Measurements from ENCODE around the gene SPOCK1.

The SPOCK1 gene

DNA sequence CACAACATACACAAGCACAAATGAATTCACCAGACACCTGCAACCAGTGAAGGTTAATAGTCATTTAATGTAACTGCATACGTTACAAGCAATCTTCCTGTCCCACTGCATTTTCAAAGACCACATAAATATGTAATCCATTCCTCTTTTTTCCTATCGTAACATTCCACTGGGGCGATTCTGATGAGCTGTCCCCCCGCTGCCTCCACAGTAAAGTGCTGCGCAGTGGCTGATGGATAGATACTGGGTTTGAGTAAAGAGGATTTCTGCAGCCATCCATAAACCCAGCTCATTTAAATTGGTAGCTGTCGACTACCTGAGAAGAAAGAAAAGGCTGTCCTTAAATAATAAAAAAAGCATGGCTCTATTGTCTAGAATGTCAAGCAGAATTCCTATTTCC is 181.1 kb downstream of the SPOCK1 start:
- H3K4me3 ChIP-seq (ENCODE audit: low read depth in 1 of 2, low read length in 2 of 2), result no peak overlapping the region
- H3K27ac ChIP-seq (ENCODE audit: low read depth, low read length), result no peak overlapping the region
- H3K4me1 ChIP-seq (ENCODE audit: insufficient read depth, low read length), result peaks cover 10% of the 10 kb centered on the region
- no peaks in the 10 kb centered on the region for H3K27me3 ChIP-seq (ENCODE audit: control insufficient read depth in 1 of 2, insufficient read depth in 2 of 2, low read length in 2 of 2)
- H3K9me3 ChIP-seq (ENCODE audit: low read length), result no peaks in the 10 kb centered on the region
- no peak overlapping the region for H3K9ac ChIP-seq (ENCODE audit: low read length)
- no peaks in the 10 kb centered on the region for H3K36me3 ChIP-seq (ENCODE audit: insufficient read depth, low read length)

DNA sequence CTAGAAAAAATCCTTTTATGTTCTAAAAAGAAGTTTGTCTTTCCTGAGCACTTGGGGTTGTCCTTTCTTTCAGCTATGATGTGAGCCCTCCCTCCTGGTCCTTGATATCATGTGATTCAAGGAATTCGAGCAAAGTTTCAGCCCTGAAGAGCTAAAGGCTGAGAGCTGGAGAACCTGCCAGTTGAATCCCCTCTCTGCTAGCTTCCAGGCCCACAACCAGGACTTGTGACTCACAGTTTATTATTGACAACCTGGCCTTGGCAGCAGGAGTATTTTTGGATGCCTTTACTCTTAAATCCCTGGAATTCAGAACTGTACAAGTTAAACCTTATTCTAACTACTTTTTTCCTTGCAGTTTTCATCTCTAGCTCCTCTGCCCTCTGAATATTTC is 182.8 kb downstream of the SPOCK1 start:
- peaks cover 10% of the 10 kb centered on the region for H3K4me1 ChIP-seq (ENCODE audit: insufficient read depth, low read length)

DNA sequence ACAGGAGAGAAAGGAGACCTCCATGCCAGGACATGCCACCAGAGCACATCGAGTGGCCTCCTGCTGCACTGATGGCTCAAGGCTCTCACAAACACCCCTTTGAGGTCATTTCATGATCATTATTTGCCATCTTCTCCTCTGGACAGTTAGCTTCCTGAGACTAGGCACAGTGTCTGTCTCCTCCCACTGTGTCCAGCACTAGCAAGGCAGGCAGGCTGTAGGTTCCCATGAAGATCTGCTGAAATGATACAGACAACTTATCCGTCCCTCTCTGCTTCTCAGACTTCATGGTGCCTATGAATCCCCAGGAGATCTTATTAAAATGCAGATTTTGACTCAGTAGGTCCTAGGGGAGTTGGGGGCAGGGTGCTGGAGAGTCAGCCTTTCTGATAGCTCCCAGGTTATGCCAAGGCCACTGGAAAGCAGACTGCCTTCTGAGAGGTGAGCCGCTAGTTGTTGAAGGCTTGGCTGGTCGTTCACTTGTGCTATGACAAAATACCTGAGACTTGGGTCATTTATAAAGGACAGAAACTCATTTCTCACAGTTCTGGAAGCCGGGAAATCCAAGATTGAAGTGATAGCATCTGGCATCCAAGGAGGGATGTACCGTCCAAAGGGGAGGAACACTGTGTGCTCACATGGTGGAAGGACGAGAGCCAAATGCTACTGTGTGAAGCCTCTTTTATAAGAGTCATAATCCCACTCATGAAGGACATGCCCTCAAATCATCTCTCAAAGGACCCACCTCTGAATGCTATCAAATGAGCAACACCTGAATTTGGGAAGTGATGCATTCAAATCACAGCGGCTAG is 183.4 kb downstream of the SPOCK1 start:
- Histone ChIP-seq H3K36me3 (ENCODE audit: insufficient read depth, low read length) (no peaks in the 10 kb centered on the region), H3K9ac (ENCODE audit: low read length) (no peak overlapping the region), H3K27me3 (ENCODE audit: control insufficient read depth in 1 of 2, insufficient read depth in 2 of 2, low read length in 2 of 2) (no peaks in the 10 kb centered on the region), H3K4me1 (ENCODE audit: insufficient read depth, low read length) (peaks cover 12% of the 10 kb centered on the region), H3K9me3 (ENCODE audit: low read length) (no peaks in the 10 kb centered on the region), H3K27ac (ENCODE audit: low read depth, low read length) (no peak overlapping the region), H3K4me3 (ENCODE audit: low read depth in 1 of 2, low read length in 2 of 2) (no peak overlapping the region)

More for the DNA sequence above, 182.8 kb downstream of the SPOCK1 start:
- Histone ChIP-seq H3K9me3 (ENCODE audit: low read length) (no peaks in the 10 kb centered on the region), H3K27ac (ENCODE audit: low read depth, low read length) (no peak overlapping the region), H3K4me3 (ENCODE audit: low read depth in 1 of 2, low read length in 2 of 2) (no peak overlapping the region), H3K36me3 (ENCODE audit: insufficient read depth, low read length) (no peaks in the 10 kb centered on the region), H3K27me3 (ENCODE audit: control insufficient read depth in 1 of 2, insufficient read depth in 2 of 2, low read length in 2 of 2) (no peaks in the 10 kb centered on the region), H3K9ac (ENCODE audit: low read length) (no peak overlapping the region)

DNA sequence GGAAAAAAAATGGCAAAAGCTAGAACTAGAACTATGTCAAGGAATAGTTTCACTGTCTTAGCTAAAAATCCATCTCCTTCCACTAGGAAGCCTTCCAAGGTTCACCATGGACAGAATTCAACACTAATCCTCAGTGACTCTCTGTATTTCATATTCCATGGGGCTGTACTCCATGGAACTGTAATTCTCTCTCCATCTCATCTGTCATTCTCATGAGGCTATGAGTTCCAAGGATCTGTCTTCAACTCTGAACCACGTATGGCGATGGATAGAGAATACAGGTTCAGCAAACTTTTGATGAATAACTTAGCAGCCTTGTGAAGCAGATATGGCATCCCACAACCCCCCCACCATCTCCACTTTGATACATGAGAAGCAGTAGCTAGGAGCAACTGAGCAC is 184.0 kb downstream of the SPOCK1 start:
- no peak overlapping the region for H3K27ac ChIP-seq (ENCODE audit: low read depth, low read length)
- no peaks in the 10 kb centered on the region for H3K9me3 ChIP-seq (ENCODE audit: low read length)

DNA sequence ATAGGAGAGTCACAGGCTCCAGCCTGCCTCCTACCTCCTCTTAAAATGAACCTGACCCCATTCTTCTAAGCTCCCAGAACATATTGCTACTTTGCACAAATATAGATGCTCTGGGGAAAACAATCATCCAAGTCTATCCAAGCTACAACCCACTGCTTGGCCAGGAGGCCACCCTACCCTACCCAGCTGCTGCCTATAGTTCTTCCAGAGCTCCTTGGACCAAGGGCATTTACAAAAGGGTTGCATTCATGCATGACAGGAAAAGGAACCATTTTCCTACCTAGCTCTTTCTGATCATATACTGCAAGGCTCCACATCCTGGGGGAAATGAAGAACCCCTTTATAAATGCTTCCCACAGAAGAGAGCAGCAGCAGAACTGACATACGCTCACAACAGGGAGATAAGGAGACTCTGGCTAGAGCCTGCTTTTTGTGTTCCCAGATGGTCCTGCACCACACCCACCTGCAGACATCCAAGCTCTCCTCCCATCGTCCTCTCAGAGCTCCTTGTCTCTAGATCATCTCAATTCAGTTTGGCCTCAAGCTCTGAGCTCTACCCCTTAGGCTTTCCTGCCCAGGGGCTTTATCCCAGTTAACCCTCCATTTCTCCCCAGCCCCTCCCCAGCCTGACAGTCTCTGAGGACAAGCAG is 185.5 kb downstream of the SPOCK1 start:
- H3K4me3 ChIP-seq (ENCODE audit: low read depth in 1 of 2, low read length in 2 of 2), result no peak overlapping the region
- H3K9ac ChIP-seq (ENCODE audit: low read length), result no peak overlapping the region
- H3K27ac ChIP-seq (ENCODE audit: low read depth, low read length), result no peak overlapping the region
- no peaks in the 10 kb centered on the region for H3K9me3 ChIP-seq (ENCODE audit: low read length)
- no peaks in the 10 kb centered on the region for H3K36me3 ChIP-seq (ENCODE audit: insufficient read depth, low read length)
- no peaks in the 10 kb centered on the region for H3K27me3 ChIP-seq (ENCODE audit: control insufficient read depth in 1 of 2, insufficient read depth in 2 of 2, low read length in 2 of 2)
- H3K4me1 ChIP-seq (ENCODE audit: insufficient read depth, low read length), result peaks cover 26% of the 10 kb centered on the region

More for the DNA sequence above, 184.0 kb downstream of the SPOCK1 start:
- peaks cover 15% of the 10 kb centered on the region for H3K4me1 ChIP-seq (ENCODE audit: insufficient read depth, low read length)
- no peak overlapping the region for H3K4me3 ChIP-seq (ENCODE audit: low read depth in 1 of 2, low read length in 2 of 2)
- H3K27me3 ChIP-seq (ENCODE audit: control insufficient read depth in 1 of 2, insufficient read depth in 2 of 2, low read length in 2 of 2), result no peaks in the 10 kb centered on the region
- H3K36me3 ChIP-seq (ENCODE audit: insufficient read depth, low read length), result no peaks in the 10 kb centered on the region
- no peak overlapping the region for H3K9ac ChIP-seq (ENCODE audit: low read length)

DNA sequence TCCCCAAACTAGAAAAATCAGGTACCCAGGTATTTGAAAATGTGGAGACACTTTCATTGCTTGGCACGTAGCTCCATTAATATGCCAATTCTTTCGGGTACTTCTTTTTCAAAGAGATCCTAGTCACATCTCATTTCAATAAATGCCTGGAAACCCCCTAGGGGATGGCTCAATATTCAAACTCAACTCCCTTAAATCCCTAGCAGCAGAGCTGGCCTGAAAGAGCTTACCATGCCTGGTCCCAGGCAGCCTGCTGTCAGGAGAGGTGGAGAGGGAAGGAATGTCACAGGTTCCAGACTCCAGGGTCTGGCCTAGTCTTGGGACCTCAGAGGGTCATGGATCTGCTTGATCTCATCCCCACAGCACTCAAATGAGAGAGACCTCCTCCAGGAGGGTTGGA is 187.1 kb downstream of the SPOCK1 start:
- Histone ChIP-seq H3K27ac (ENCODE audit: low read depth, low read length) (no peak overlapping the region), H3K36me3 (ENCODE audit: insufficient read depth, low read length) (no peaks in the 10 kb centered on the region), H3K4me3 (ENCODE audit: low read depth in 1 of 2, low read length in 2 of 2) (no peak overlapping the region), H3K9ac (ENCODE audit: low read length) (no peak overlapping the region), H3K9me3 (ENCODE audit: low read length) (no peaks in the 10 kb centered on the region), H3K27me3 (ENCODE audit: control insufficient read depth in 1 of 2, insufficient read depth in 2 of 2, low read length in 2 of 2) (no peaks in the 10 kb centered on the region), H3K4me1 (ENCODE audit: insufficient read depth, low read length) (peaks cover 35% of the 10 kb centered on the region)

DNA sequence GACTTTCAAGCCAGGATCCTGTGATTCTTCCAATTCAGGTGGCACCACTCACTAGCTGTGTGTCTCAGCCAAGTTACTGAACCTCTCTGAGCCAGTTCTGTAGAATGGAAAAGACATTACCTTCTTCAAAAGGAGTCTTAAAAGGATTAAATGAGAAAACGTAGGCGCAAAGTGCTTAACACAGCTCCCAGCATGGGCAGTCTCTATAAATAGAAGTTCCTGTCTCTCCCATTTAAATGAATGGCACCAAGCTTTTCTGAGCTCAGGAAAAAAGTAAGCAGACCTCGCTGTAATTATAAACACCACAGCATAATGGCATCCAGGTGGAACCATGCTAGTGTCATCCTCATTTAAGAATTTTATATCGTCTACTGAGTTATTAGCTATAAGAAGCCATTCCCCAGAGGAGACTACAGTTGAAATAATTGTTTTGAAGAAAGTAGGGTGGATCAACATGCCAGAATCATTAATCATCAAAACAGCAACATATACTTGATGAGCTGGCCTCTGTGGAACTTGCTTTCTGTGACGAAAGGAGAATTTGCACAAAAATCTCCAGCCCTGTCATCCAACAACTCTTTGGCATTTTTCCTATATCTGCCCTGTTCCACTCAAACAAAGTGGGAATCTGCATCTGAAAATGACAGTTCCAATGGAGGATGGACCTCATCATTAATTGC is 188.9 kb downstream of the SPOCK1 start:
- Histone ChIP-seq H3K4me1 (ENCODE audit: insufficient read depth, low read length) (peaks cover 30% of the 10 kb centered on the region), H3K36me3 (ENCODE audit: insufficient read depth, low read length) (no peaks in the 10 kb centered on the region), H3K9ac (ENCODE audit: low read length) (no peak overlapping the region), H3K4me3 (ENCODE audit: low read depth in 1 of 2, low read length in 2 of 2) (no peak overlapping the region), H3K27ac (ENCODE audit: low read depth, low read length) (no peak overlapping the region), H3K27me3 (ENCODE audit: control insufficient read depth in 1 of 2, insufficient read depth in 2 of 2, low read length in 2 of 2) (no peaks in the 10 kb centered on the region), H3K9me3 (ENCODE audit: low read length) (no peaks in the 10 kb centered on the region)

DNA sequence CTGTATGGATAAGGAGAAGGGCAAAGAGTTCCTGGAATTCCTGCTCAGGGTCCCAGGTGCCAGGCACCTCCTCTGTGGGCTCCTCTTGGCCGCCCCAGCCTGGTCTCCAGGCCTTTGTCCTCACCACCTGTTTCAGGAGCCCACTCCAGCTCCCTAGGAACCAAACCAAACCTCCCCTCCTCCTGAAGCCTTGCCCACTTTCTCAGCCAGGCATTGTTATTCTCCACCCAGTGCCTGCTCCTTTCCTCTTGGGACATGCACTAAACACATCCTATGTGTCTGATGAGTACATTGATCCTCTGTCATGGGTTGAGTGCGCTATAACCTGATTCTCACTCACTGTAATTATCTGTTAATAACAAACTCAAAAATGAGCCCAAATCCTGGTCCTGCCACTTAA is 189.8 kb downstream of the SPOCK1 start:
- no peak overlapping the region for H3K27ac ChIP-seq (ENCODE audit: low read depth, low read length)
- no peaks in the 10 kb centered on the region for H3K27me3 ChIP-seq (ENCODE audit: control insufficient read depth in 1 of 2, insufficient read depth in 2 of 2, low read length in 2 of 2)
- H3K36me3 ChIP-seq (ENCODE audit: insufficient read depth, low read length), result no peaks in the 10 kb centered on the region
- H3K9me3 ChIP-seq (ENCODE audit: low read length), result no peaks in the 10 kb centered on the region
- H3K4me1 ChIP-seq (ENCODE audit: insufficient read depth, low read length), result peaks cover 31% of the 10 kb centered on the region
- no peak overlapping the region for H3K9ac ChIP-seq (ENCODE audit: low read length)
- no peak overlapping the region for H3K4me3 ChIP-seq (ENCODE audit: low read depth in 1 of 2, low read length in 2 of 2)

DNA sequence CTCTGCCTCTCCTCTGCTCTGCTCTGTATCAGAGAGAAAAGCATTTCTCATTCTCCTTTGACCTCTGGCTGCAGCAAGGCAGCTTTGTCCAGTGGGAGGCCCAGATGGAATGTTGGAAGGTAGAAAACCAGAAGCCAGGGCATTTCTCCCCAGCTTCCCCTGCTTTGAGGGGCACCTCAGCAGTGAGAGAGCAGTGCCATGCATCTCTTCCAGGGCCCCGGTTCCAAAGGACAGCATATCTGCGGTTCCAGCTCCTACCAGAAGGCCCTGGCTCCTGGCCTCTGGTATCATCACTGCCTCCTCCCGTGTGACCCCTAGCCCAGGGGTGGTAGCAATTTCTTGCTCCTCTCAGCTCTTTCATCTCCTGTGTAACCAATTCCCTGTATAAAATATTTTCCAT is 190.8 kb downstream of the SPOCK1 start:
- Histone ChIP-seq H3K4me1 (ENCODE audit: insufficient read depth, low read length) (peaks cover 41% of the 10 kb centered on the region), H3K9me3 (ENCODE audit: low read length) (no peaks in the 10 kb centered on the region), H3K9ac (ENCODE audit: low read length) (no peak overlapping the region), H3K27me3 (ENCODE audit: control insufficient read depth in 1 of 2, insufficient read depth in 2 of 2, low read length in 2 of 2) (no peaks in the 10 kb centered on the region), H3K4me3 (ENCODE audit: low read depth in 1 of 2, low read length in 2 of 2) (no peak overlapping the region), H3K27ac (ENCODE audit: low read depth, low read length) (no peak overlapping the region), H3K36me3 (ENCODE audit: insufficient read depth, low read length) (no peaks in the 10 kb centered on the region)

DNA sequence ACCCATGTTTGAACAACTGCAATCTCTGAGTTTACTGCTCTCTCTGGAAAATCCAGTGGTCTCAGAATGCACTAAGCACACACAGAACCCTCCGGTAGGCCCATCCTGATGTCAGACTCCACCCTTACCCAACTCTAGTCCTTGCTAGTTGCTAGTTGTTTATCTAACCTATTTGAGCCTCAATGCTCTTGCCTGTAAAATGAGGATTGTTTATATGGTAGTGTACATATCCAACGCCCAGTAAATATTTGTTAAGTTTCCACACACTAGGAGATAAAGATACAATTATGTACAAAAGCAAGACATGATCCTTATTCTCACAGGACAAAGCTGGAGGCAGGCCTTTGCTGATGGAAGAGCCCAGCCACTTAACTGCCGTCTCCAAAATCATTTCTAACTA is 192.2 kb downstream of the SPOCK1 start:
- Histone ChIP-seq H3K27ac (ENCODE audit: low read depth, low read length) (no peak overlapping the region), H3K36me3 (ENCODE audit: insufficient read depth, low read length) (no peaks in the 10 kb centered on the region), H3K9ac (ENCODE audit: low read length) (no peak overlapping the region), H3K4me1 (ENCODE audit: insufficient read depth, low read length) (peaks cover 41% of the 10 kb centered on the region), H3K4me3 (ENCODE audit: low read depth in 1 of 2, low read length in 2 of 2) (no peak overlapping the region), H3K27me3 (ENCODE audit: control insufficient read depth in 1 of 2, insufficient read depth in 2 of 2, low read length in 2 of 2) (no peaks in the 10 kb centered on the region), H3K9me3 (ENCODE audit: low read length) (no peaks in the 10 kb centered on the region)

DNA sequence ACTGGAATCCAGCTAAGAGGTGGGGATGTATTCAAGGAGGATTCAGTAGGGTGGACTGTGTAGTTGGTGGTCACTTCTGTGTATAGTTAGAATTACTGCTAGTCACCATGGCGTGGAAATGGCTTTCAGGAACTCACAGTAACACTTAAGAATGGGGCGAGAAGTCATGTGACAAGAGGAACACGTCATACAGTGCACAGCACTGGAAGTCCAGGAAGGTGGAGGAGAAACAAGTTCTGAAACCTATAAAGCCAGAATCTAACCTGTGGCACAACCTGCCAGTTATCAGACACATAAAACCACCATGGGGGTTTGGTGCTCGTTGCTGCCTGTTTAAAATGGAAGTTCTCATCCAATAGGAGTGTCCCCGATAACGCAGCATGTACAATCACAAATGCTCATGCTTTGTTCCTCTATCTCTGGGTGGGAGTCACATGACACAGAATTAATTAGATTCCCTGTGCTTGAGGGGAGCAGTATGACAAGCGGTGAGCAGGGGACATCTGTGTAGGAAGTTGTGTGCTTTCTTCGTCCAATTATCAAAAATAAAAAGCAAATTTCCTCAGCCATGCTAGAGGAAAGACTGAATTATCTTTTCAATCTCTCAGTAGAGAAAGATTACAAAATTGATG is 193.0 kb downstream of the SPOCK1 start:
- Histone ChIP-seq H3K4me3 (ENCODE audit: low read depth in 1 of 2, low read length in 2 of 2) (no peak overlapping the region), H3K9me3 (ENCODE audit: low read length) (no peaks in the 10 kb centered on the region), H3K4me1 (ENCODE audit: insufficient read depth, low read length) (peaks cover 41% of the 10 kb centered on the region), H3K9ac (ENCODE audit: low read length) (no peak overlapping the region), H3K36me3 (ENCODE audit: insufficient read depth, low read length) (no peaks in the 10 kb centered on the region), H3K27me3 (ENCODE audit: control insufficient read depth in 1 of 2, insufficient read depth in 2 of 2, low read length in 2 of 2) (no peaks in the 10 kb centered on the region), H3K27ac (ENCODE audit: low read depth, low read length) (no peak overlapping the region)

Measured in muscle layer of colon (tissue), 2 donors.